Esophagus squamous epithelium (tissue), 5 donors: Measurements from ENCODE around the gene SNTB2. TPM values are rescaled to one million over a fixed set of nuclear protein-coding genes. Genes with fewer than 3 reads are reported as not detected.
"Not testable (repeated sequence)": the region's sequence is repeated elsewhere in the genome, so short reads cannot be mapped to it uniquely, and the experiment has no call there.

ENCODE experiments used
- DNase-seq: peaks from one replicate; lab custom pipeline; 2025; lab: John Stamatoyannopoulos, UW
- H3K27ac ChIP-seq, 4 donors: fragments of 200-600 bp; sonication (generic); one replicate each; pipeline ENCODE4 v1.5.1; 2016 to 2019; ENCODE audit warnings: mild to moderate bottlenecking in 1 of 4
- H3K27me3 ChIP-seq, 4 donors: fragments of 200-600 bp; sonication (generic); 1 replicate in 3 of 4; 2 replicates in 1 of 4; pipeline versions ENCODE4 v1.5.1 to v1.6.0; 2017 to 2021; ENCODE audit warnings: antibody characterized with exemption in 1 of 4
- H3K36me3 ChIP-seq, 3 donors: fragments of 200-600 bp; sonication (generic); one replicate each; pipeline ENCODE4 v1.5.1; 2016 to 2019
- H3K4me1 ChIP-seq, 3 donors: fragments of 200-600 bp; sonication (generic); one replicate each; pipeline ENCODE4 v1.5.1; 2017 to 2019
- H3K4me3 ChIP-seq, 4 donors: fragments of 200-600 bp; sonication (generic); 1 replicate in 3 of 4; 2 replicates in 1 of 4; pipeline ENCODE4 v1.5.1; 2016 to 2019; ENCODE audit warnings: mild to moderate bottlenecking in 2 of 4, moderate library complexity in 1 of 4
- H3K9me3 ChIP-seq, 3 donors: fragments of 200-600 bp; sonication (generic); one replicate each; pipeline ENCODE4 v1.5.1; 2016 to 2019
- POLR2A ChIP-seq, 4 donors: fragments of 450-650 bp; IDR thresholded peaks; one replicate each; pipeline ENCODE4 v1.6.1; 2017; ENCODE audit warnings: antibody characterized with exemption in 4 of 4, mild to moderate bottlenecking in 4 of 4, moderate library complexity in 3 of 4
- WGBS, 2 donors: methylation state at CpG; one replicate each; pipeline ENCODE4 v1.1.5; 2018; 5-methylcytosine and 5-hydroxymethylcytosine counted together
- intact Hi-C: fragments of 100-400 bp; cut with DNase I; formaldehyde crosslinking; loops from one replicate; pipeline ENCODE4 v1.15.0; 2022
- total RNA-seq, 4 donors: library from RNA; depleted of rRNA; stranded (reverse); fragments of >200 nt; gene quantifications; one replicate each; pipeline ENCODE4 v1.1.0, GENCODE V29; 2016
- TF ChIP-seq, protein P1 (sequence below), 6 experiments: fragments of 450-650 bp in 4 of 6; fragments of 200-600 bp in 2 of 6; sonication (generic) in 2 of 6; IDR thresholded peaks; one replicate each; pipeline ENCODE4 v1.5.1; 2016 to 2019; ENCODE audit warnings: antibody characterized with exemption in 6 of 6, mild to moderate bottlenecking in 4 of 6, moderate library complexity in 4 of 6
- donor health status: DM: yes; HTN: yes; CAD: no.

SNTB2 gene
- total RNA-seq, 4 donors from 2014 or later = 25.5 to 49.6 (median 25.9) TPM

DNA sequence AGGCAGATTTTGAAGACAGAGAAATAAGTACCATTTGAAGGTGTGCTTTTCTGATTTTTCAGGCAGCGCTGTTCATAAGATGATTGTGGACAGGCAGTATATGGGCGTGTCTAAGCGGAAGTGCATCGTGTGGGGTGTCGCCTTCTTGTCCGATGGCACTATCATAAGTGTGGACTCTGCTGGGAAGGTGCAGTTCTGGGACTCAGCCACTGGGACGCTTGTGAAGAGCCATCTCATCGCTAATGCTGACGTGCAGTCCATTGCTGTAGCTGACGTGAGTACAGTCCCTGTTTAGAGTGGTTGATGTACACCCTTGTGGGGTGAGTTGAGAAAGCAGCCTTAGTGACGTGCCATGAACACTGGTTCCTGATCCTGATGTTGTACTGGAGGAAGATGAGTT, 43.8 kb upstream of the SNTB2 start:
- H3K27ac ChIP-seq = no peak overlapping the region
- no peaks in the 10 kb centered on the region for H3K9me3 ChIP-seq
- H3K4me1 ChIP-seq = no peaks in the 10 kb centered on the region
- DNase-seq = no peak
- H3K4me3 ChIP-seq = no peak overlapping the region
- no peaks in the 10 kb centered on the region for H3K27me3 ChIP-seq
- peaks cover 0 to 100% (median 35%) of the 10 kb centered on the region in 3 donors for H3K36me3 ChIP-seq
- WGBS, 2 donors = 81 to 86% methylated on average over 7 to 11 of the region's 11 CpGs
- no peak for TF ChIP-seq POLR2A (IDR thresholded peaks at IDR 0.05)
- TF ChIP-seq, protein P1, sequence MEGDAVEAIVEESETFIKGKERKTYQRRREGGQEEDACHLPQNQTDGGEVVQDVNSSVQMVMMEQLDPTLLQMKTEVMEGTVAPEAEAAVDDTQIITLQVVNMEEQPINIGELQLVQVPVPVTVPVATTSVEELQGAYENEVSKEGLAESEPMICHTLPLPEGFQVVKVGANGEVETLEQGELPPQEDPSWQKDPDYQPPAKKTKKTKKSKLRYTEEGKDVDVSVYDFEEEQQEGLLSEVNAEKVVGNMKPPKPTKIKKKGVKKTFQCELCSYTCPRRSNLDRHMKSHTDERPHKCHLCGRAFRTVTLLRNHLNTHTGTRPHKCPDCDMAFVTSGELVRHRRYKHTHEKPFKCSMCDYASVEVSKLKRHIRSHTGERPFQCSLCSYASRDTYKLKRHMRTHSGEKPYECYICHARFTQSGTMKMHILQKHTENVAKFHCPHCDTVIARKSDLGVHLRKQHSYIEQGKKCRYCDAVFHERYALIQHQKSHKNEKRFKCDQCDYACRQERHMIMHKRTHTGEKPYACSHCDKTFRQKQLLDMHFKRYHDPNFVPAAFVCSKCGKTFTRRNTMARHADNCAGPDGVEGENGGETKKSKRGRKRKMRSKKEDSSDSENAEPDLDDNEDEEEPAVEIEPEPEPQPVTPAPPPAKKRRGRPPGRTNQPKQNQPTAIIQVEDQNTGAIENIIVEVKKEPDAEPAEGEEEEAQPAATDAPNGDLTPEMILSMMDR (IDR thresholded peaks at IDR 0.05) = no peak
- intact Hi-C loops = no loop called here

DNA sequence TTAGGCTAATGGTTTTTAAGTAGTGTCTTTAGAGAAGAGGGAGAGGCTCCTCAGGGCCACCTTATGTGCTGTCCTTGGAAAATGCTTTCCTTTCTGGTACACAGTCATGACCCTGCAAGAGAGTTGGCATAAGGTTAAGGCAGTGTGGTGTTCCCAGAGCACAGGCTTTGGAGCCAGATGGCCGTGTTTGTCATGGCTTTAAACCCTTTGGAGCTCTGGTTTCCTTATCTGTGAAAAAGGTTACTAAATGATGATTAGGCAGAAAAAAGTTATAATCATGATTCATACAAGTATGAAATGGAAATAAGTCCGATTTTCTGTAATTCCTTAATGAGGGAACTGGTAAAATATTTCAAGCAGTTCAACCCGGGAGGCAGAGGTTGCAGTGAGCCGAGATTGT, 41.3 kb upstream of the SNTB2 start:
- intact Hi-C loops = no loop called here
- Histone ChIP-seq H3K36me3 (peaks cover 0 to 96% (median 24%) of the 10 kb centered on the region in 3 donors), H3K9me3 (no peaks in the 10 kb centered on the region), H3K4me1 (no peaks in the 10 kb centered on the region), H3K4me3 (no peak overlapping the region), H3K27me3 (no peaks in the 10 kb centered on the region), H3K27ac (no peak overlapping the region)
- WGBS, 2 donors = 84 to 85% methylated on average over 4 of the region's 4 CpGs
- no peak for DNase-seq
- TF ChIP-seq POLR2A (IDR thresholded peaks at IDR 0.05) = no peak
- TF ChIP-seq, protein P1 (IDR thresholded peaks at IDR 0.05) = no peak

DNA sequence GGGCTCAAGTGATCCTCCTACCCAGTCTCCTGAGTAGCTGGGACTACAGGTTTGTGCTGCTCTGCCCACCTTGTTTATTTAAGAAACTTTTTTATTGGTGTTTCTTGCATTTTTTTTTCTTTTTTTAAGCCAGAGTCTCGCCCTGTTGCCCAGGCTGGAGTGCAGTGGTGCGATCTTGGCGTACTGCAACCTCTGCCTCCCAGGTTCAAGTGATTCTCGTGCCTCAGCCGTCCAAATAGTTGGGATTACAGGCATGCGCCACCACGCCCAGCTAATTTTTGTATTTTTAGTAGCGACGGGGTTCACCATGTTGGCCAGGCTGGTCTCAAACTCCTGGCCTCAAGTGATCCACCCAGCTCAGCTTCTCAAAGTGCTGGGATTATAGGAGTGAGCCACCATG, 37.3 kb upstream of the SNTB2 start:
- not testable (repeated sequence) for DNase-seq, H3K9me3 ChIP-seq, H3K27me3 ChIP-seq, H3K27ac ChIP-seq, H3K4me1 ChIP-seq, H3K4me3 ChIP-seq
- intact Hi-C loops = loop anchor here (5.0 kb wide), 1 partner anchor 143 kb away; no protein-coding TSS in a partner anchor
- WGBS, 2 donors = 75 to 76% methylated on average over 7 to 9 of the region's 9 CpGs
- peaks cover 0 to 96% (median 32%) of the 10 kb centered on the region in 3 donors for H3K36me3 ChIP-seq

DNA sequence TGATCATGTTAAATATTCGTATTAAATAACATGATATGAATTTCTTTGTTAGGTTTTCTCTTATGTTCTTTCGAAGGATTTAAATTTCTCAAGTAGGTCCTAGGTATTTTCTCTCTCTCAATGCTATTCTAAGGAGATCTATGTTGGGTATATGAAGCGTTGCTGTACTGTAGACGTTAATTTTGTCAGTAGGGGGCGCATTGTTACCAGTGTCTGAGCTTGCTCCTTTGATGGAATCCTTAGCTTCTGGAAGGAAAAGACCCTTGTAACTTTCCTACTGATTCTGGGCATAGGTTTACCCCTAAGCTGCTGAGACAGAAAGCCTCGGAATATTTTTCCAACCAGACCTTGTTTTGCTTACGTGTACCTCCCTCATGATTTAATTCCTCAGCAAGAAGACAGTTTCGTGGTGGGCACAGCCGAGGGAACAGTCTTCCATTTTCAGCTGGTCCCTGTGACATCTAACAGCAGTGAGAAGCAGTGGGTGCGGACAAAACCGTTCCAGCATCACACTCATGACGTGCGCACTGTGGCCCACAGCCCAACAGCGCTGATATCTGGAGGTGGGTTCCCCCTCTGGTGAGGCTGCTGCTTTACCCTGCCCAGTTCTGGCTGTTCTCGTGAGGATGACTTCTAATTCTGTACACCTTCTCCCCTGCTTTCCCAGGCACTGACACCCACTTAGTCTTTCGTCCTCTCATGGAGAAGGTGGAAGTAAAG, 36.7 kb upstream of the SNTB2 start:
- WGBS, 2 donors = 58 to 59% methylated on average over 16 of the region's 16 CpGs
- intact Hi-C loops = loop anchor here (5.0 kb wide), 1 partner anchor 142 kb away; no protein-coding TSS in a partner anchor
- Histone ChIP-seq H3K27ac (peak overlapping the region in 1 of 4 donors; percentile 20), H3K27me3 (no peaks in the 10 kb centered on the region), H3K4me3 (no peak overlapping the region), H3K4me1 (no peaks in the 10 kb centered on the region), H3K36me3 (peaks cover 2 to 96% (median 36%) of the 10 kb centered on the region in 3 donors), H3K9me3 (no peaks in the 10 kb centered on the region)
- DNase-seq = no peak
- TF ChIP-seq, protein P1 (IDR thresholded peaks at IDR 0.05) = peak; percentile 43 to 81 (median 74)
- TF ChIP-seq POLR2A (IDR thresholded peaks at IDR 0.05) = no peak

DNA sequence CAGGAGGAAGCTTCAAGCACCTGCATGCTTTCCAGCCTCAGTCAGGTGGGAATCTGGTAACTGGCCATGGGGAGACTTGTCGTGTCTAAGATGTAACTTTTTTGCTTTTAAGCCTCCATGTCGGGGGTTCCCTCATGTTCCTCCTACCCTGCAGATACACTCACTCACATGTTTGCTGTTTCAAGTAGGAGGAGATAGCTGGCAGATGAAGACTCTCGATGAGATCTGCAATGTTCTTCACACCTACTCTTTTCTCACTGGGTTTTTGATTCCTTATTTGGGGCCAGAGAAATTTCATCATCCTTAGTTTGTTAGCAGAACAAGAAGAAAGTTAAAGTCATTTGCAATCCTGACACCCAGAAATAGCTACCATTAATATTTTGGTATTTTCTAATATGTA, 29.8 kb upstream of the SNTB2 start:
- intact Hi-C loops = no loop called here
- DNase-seq = no peak
- Histone ChIP-seq H3K9me3 (no peaks in the 10 kb centered on the region), H3K4me1 (no peaks in the 10 kb centered on the region), H3K27ac (no peak overlapping the region), H3K4me3 (no peak overlapping the region), H3K36me3 (peaks cover 8 to 100% (median 49%) of the 10 kb centered on the region in 3 donors), H3K27me3 (no peaks in the 10 kb centered on the region)
- WGBS, 2 donors = 77 to 83% methylated on average over 3 of the region's 3 CpGs
- no peak for TF ChIP-seq POLR2A (IDR thresholded peaks at IDR 0.05)
- TF ChIP-seq, protein P1 (IDR thresholded peaks at IDR 0.05) = no peak
